GM12878 (cell line): Measurements from ENCODE around the gene CTAG1B. TPM values are rescaled to one million over a fixed set of nuclear protein-coding genes. Genes with fewer than 3 reads are reported as not detected.

Experiments
- ATAC-seq: fragments of 200-7000 bp; cut with Tn5 transposase; 3 replicates; pipeline ENCODE4 v1.9.1; 2020; ENCODE audit warnings: mild to moderate bottlenecking, moderate library complexity
- BruUV-seq: library from RNA; stranded (reverse); fragments of 400-500 nt; replicated peaks from 2 replicates; lab custom pipeline; 2021; lab: Mats Ljungman, UMichigan
- CTCF ChIA-PET: fragments of 300-600 bp; sonication (Branson Sonifier 250); formaldehyde crosslinking; extraction: SDS; loops from one replicate; lab custom pipeline; 2021; ENCODE audit warnings: inconsistent platforms; lab: Yijun Ruan, JAX
- POLR2A ChIA-PET: fragments of 350-600 bp; formaldehyde crosslinking; extraction: SDS; loops from one replicate; lab custom pipeline; 2021; ENCODE audit warnings: inconsistent platforms; lab: Charles Lee
- RAD21 ChIA-PET: fragments of 300-600 bp; sonication (Branson Sonifier 250); formaldehyde crosslinking; loops from one replicate; lab custom pipeline; 2023; ENCODE audit warnings: antibody characterized with exemption; ENCODE audit not compliant: unreplicated experiment; lab: Charles Lee
- SMC1A ChIA-PET: fragments of 300-600 bp; sonication (Branson Sonifier 250); formaldehyde crosslinking; loops from one replicate; lab custom pipeline; 2023; ENCODE audit not compliant: unreplicated experiment, uncharacterized antibody; lab: Charles Lee
- DNase-seq: peaks from one replicate; pipeline ENCODE4 v3.0.0-alpha.2; 2011; ENCODE audit warnings: low read depth, low spot score
- FAIRE-seq: peaks from 3 replicates; lab custom pipeline; 2011; peaks lifted over from hg19 to GRCh38; lab: Jason Lieb, UNC
- H2AFZ ChIP-seq: 2 replicates; pipeline ENCODE4 v1.6.0; 2011; ENCODE audit warnings: low read depth, low read length, control low read depth; ENCODE audit not compliant: control insufficient read depth
- H3K27ac ChIP-seq: 2 replicates; pipeline ENCODE4 v1.5.1; 2011; ENCODE audit warnings: control low read depth; ENCODE audit not compliant: control insufficient read depth, insufficient read depth
- H3K27me3 ChIP-seq, 2 experiments: replicated peaks in 1 of 2; 2 replicates each; pipeline versions ENCODE4 v1.6.0 to v1.6.1; 2011; ENCODE audit warnings: low read length in 1 of 2; ENCODE audit not compliant: control insufficient read depth in 2 of 2, insufficient read depth in 2 of 2
- H3K36me3 ChIP-seq, 2 experiments: 2 replicates each; pipeline ENCODE4 v1.5.1; 2011; ENCODE audit warnings: low read length in 1 of 2; ENCODE audit not compliant: control insufficient read depth in 2 of 2, insufficient read depth in 2 of 2
- H3K4me1 ChIP-seq: 2 replicates; pipeline ENCODE4 v1.6.1; 2011; ENCODE audit warnings: mild to moderate bottlenecking, low read length, moderate library complexity, mixed read lengths; ENCODE audit not compliant: control insufficient read depth, insufficient read depth
- H3K4me2 ChIP-seq: 2 replicates; pipeline ENCODE4 v1.6.0; 2011; ENCODE audit warnings: control low read depth; ENCODE audit not compliant: control insufficient read depth, insufficient read depth
- H3K4me3 ChIP-seq: fragments of 200-600 bp; sonication (generic); 2 replicates; pipeline ENCODE4 v1.5.1; 2016
- H3K79me2 ChIP-seq: 2 replicates; pipeline ENCODE4 v1.6.0; 2011; ENCODE audit warnings: low read length; ENCODE audit not compliant: control insufficient read depth, insufficient read depth
- H3K9ac ChIP-seq: 2 replicates; pipeline ENCODE4 v1.8.0; 2011; ENCODE audit warnings: low read length, control low read depth, mixed read lengths; ENCODE audit not compliant: control insufficient read depth, insufficient read depth
- H3K9me3 ChIP-seq: replicated peaks from 3 replicates; pipeline ENCODE4 v1.5.1; 2011; ENCODE audit warnings: mild to moderate bottlenecking, low read length; ENCODE audit not compliant: control insufficient read depth, insufficient read depth
- H4K20me1 ChIP-seq: 2 replicates; pipeline ENCODE4 v1.6.0; 2011; ENCODE audit not compliant: control insufficient read depth, insufficient read depth
- SKIL ChIP-seq: fragments of 450-650 bp; IDR thresholded peaks from 2 replicates; pipeline ENCODE4 v1.6.1; 2017; ENCODE audit warnings: mild to moderate bottlenecking, low read depth, inconsistent platforms; ENCODE audit not compliant: poor library complexity, severe bottlenecking
- ZBTB4 ChIP-seq: fragments of 450-650 bp; formaldehyde crosslinking; IDR thresholded peaks from 2 replicates; pipeline ENCODE4 v1.4.0; 2022; ENCODE audit warnings: mild to moderate bottlenecking, moderate library complexity
- WGBS: methylation state at CpG from one replicate; pipeline ENCODE4 v1.1.6; 2016; ENCODE audit warnings: low lambda C conversion rate; ENCODE audit not compliant: insufficient replicate concordance, insufficient coverage; ENCODE audit errors: missing lambda C conversion rate; 5-methylcytosine and 5-hydroxymethylcytosine counted together
- in situ Hi-C: fragments of 300-500 bp; cut with MboI; formaldehyde crosslinking; loops from 9 replicates; pipeline ENCODE4 v1.14.3; 2018; ENCODE audit warnings: mixed read lengths
- intact Hi-C: fragments of 100-400 bp; cut with micrococcal nuclease; formaldehyde crosslinking; loops from one replicate; pipeline ENCODE4 v1.14.2; 2022; ENCODE audit not compliant: unreplicated experiment
- polyA plus RNA-seq, 11 experiments: library from polyadenylated mRNA; depleted of rRNA in 4 of 11; unstranded in 6 of 11; stranded (reverse) in 5 of 11; fragments of >200 nt; fragmentation: Nextera tagmentation in 4 of 11; fragmentation: Illumina TruSeq in 1 of 11; extraction: Ambion mirVana in 4 of 11; extraction: Trizol in 1 of 11; gene quantifications; 1 replicate in 1 of 11; 2 replicates in 10 of 11; pipeline versions ENCODE4 v1.2.1 to v1.2.3, GENCODE V29; 2011 to 2016; ENCODE audit warnings: inconsistent platforms in 2 of 11, missing spikeins in 2 of 11, low read depth in 1 of 11
- total RNA-seq, 4 experiments: library from RNA; depleted of rRNA in 3 of 4; stranded (reverse); fragments of >200 nt in 3 of 4; fragmentation: Illumina TruSeq in 1 of 4; extraction: Trizol in 1 of 4; gene quantifications; 2 replicates each; pipeline versions ENCODE4 v1.2.1 to v1.2.3, GENCODE V29; 2013 to 2021

Gene CTAG1B
- total and polyA plus RNA-seq, 10 of the 15 experiments (the other 5 are each of a cell fraction or from before 2014, with no cell fraction given), result not detected

- Histone ChIP-seq H3K36me3 (no peaks in the 10 kb centered on the region), H3K4me2 (no peak overlapping the region), H2AFZ (no peak overlapping the region), H3K9ac (no peak overlapping the region), H3K79me2 (no peaks in the 10 kb centered on the region), H3K4me3 (no peak overlapping the region), H3K4me1 (no peaks in the 10 kb centered on the region), H3K27me3 (no peaks in the 10 kb centered on the region), H3K27ac (no peak overlapping the region), H3K9me3 (no peaks in the 10 kb centered on the region; the same call in 2 of the 3 replicates), H4K20me1 (no peaks in the 10 kb centered on the region)
- FAIRE-seq (no peak), DNase-seq (no peak), ATAC-seq (no peak)
- POLR2A ChIA-PET, result no interaction called here
- 17% methylated on average over 5 of the region's 5 CpGs for WGBS
- no peak for TF ChIP-seq SKIL
- TF ChIP-seq ZBTB4 (CRISPR knock-in tag), result no peak
- BruUV-seq, result no TSS peak
- SMC1A ChIA-PET, result no interaction called here
- CTCF ChIA-PET, result no interaction called here
- intact Hi-C loops (no loop called here), in situ Hi-C loops (loop anchor here (25.0 kb wide), 1 partner anchor 144 kb away; no protein-coding TSS in a partner anchor)
- RAD21 ChIA-PET, result no interaction called here
These were observed 25.9 kb downstream of the CTAG1B start for GRCh38 chrX:154593201-154593600.
